Suprapubic skin (tissue), 4 donors: ENCODE measurements around the gene SLC15A4. TPM values are rescaled to one million over a fixed set of nuclear protein-coding genes. Genes with fewer than 3 reads are reported as not detected.
A peak's percentile ranks its signal among the peaks of the same experiment; 100 is the strongest.

Experiments used
- DNase-seq, 2 donors: peaks; one replicate each; pipeline ENCODE4 v3.0.0-alpha.2; 2019; ENCODE audit warnings: low spot score in 2 of 2
- H3K27ac ChIP-seq: fragments of 200-600 bp; sonication (generic); one replicate; pipeline ENCODE4 v1.5.1; 2019
- H3K27me3 ChIP-seq: fragments of 200-600 bp; sonication (generic); one replicate; pipeline ENCODE4 v1.5.1; 2019
- H3K36me3 ChIP-seq: fragments of 200-600 bp; sonication (generic); one replicate; pipeline ENCODE4 v1.5.1; 2019
- H3K4me1 ChIP-seq: fragments of 200-600 bp; sonication (generic); one replicate; pipeline ENCODE4 v1.5.1; 2019
- H3K4me3 ChIP-seq: fragments of 200-600 bp; sonication (generic); one replicate; pipeline ENCODE4 v1.5.1; 2019; ENCODE audit warnings: mild to moderate bottlenecking
- H3K9me3 ChIP-seq: fragments of 200-600 bp; sonication (generic); one replicate; pipeline ENCODE4 v1.5.1; 2019
- EP300 ChIP-seq: sonication (generic); formaldehyde crosslinking; IDR thresholded peaks from one replicate; pipeline ENCODE4 v1.6.1; 2017; ENCODE audit warnings: antibody characterized with exemption
- POLR2A ChIP-seq, 2 donors: fragments of 450-650 bp; IDR thresholded peaks; one replicate each; pipeline ENCODE4 v1.6.1; 2017; ENCODE audit warnings: antibody characterized with exemption in 2 of 2, mild to moderate bottlenecking in 2 of 2, moderate library complexity in 2 of 2
- POLR2AphosphoS5 ChIP-seq, 3 donors: sonication (generic); formaldehyde crosslinking; IDR thresholded peaks; one replicate each; pipeline ENCODE4 v1.6.1; 2017; ENCODE audit warnings: antibody characterized with exemption in 3 of 3
- WGBS: methylation state at CpG from one replicate; pipeline ENCODE4 v1.1.5; 2018; 5-methylcytosine and 5-hydroxymethylcytosine counted together
- total RNA-seq, 4 donors: library from RNA; depleted of rRNA; stranded (reverse); fragments of >200 nt; gene quantifications; one replicate each; pipeline ENCODE4 v1.1.0, GENCODE V29; 2016
- TF ChIP-seq, protein P1 (sequence below), 2 donors: fragments of 200-600 bp in 1 of 2; fragments of 450-650 bp in 1 of 2; sonication (generic) in 1 of 2; IDR thresholded peaks; one replicate each; pipeline ENCODE4 v1.5.1; 2016 to 2019; ENCODE audit warnings: antibody characterized with exemption in 2 of 2, mild to moderate bottlenecking in 1 of 2, moderate library complexity in 1 of 2

SLC15A4 gene
- 10 to 100 TPM; 35.2 to 51.7 (median 45.6) TPM for total RNA-seq

DNA sequence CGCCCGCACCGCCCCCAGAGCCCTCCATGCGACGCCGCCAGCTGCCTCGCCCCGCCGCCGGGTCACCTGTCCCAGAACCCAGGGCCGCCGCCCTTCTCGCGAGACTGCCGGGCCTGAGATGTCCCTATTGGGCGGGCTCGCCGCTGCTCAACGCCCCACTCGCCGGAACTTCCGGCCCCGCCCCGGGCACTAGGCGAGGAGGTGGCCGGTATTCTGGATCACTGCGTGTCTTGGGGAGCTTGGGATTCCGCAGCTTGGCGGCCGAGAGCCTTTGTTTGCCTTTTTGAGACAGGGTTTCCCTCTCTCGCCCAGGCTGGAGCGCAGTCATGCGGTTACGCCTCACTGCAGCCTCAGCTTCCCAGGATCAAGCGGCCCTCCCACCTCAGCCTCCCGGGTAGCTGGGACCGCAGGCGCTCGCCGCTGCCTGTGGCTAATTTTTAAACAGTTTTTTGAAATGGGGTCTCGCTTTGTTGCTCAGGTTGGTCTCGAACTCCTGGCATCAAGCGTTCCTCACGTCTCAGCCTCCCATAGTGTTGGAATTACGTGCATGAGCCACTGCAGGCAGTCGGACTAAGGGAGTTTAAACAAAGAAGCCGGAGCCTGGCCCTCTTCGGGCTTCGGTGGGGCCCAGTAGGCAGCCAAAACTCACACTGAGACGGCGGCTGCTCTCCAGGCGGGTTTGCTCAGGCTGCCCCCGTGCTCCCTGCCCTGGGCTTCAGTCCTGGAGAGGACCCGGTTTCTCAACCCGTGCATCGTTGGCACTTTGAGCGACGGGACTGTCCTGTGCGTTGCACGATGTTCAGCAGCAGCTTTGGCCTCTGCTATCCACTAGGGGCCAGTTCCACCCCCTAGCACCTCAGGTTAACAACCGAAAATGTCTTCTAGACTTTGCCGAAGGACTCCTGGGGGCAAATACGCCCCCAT is at the start of gene SLC15A4:
Gene SLC15A4, minus strand, starts transcription at position 43 of the 924 bp plus-strand sequence. Its CDS starts 15 bp downstream, at position 28.
- Histone ChIP-seq H3K27me3 (no peaks in the 10 kb centered on the region), H3K9me3 (no peaks in the 10 kb centered on the region), H3K4me3 (peak within 1 kb of the TSS; percentile 72), H3K36me3 (no peaks in the 10 kb centered on the region), H3K4me1 (peaks cover 38% of the 10 kb centered on the region), H3K27ac (peak within 1 kb of the TSS; percentile 83)
- 19% methylated on average over 13 of the region's 63 CpGs for WGBS
- DNase-seq: peak; percentile 98
- TF ChIP-seq POLR2AphosphoS5 (IDR thresholded peaks at IDR 0.05) (peak in 2 of 3 donors; percentile 63 to 83), EP300 (no peak), POLR2A (IDR thresholded peaks at IDR 0.05) (peak; percentile 33 to 62)

DNA sequence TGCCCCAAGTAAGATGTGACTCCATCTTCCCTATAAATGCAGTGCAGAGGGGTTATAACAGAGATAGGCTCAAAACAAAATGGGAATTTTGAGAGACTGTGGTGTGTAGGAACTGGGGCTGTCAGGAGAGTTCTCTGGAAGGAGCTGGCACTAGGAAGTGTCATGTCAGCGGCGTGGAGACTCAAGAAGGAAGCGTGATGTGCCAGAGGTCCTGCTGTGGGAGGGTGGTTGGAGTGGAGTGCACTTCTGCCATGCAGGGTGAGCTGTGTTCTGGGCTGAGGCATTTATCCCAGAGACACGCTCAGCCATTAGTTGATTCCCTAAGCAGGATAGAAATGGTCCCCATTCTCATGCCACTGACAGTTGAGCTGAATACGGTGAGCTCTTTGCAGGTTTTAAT is 48.5 kb upstream of the SLC15A4 start:
- TF ChIP-seq POLR2AphosphoS5 (IDR thresholded peaks at IDR 0.05) (no peak), POLR2A (IDR thresholded peaks at IDR 0.05) (no peak), EP300 (no peak)
- TF ChIP-seq, protein P1, sequence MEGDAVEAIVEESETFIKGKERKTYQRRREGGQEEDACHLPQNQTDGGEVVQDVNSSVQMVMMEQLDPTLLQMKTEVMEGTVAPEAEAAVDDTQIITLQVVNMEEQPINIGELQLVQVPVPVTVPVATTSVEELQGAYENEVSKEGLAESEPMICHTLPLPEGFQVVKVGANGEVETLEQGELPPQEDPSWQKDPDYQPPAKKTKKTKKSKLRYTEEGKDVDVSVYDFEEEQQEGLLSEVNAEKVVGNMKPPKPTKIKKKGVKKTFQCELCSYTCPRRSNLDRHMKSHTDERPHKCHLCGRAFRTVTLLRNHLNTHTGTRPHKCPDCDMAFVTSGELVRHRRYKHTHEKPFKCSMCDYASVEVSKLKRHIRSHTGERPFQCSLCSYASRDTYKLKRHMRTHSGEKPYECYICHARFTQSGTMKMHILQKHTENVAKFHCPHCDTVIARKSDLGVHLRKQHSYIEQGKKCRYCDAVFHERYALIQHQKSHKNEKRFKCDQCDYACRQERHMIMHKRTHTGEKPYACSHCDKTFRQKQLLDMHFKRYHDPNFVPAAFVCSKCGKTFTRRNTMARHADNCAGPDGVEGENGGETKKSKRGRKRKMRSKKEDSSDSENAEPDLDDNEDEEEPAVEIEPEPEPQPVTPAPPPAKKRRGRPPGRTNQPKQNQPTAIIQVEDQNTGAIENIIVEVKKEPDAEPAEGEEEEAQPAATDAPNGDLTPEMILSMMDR (IDR thresholded peaks at IDR 0.05): no peak
- peak in 1 of 2 donors; percentile 50 for DNase-seq
- H3K36me3 ChIP-seq: no peaks in the 10 kb centered on the region

DNA sequence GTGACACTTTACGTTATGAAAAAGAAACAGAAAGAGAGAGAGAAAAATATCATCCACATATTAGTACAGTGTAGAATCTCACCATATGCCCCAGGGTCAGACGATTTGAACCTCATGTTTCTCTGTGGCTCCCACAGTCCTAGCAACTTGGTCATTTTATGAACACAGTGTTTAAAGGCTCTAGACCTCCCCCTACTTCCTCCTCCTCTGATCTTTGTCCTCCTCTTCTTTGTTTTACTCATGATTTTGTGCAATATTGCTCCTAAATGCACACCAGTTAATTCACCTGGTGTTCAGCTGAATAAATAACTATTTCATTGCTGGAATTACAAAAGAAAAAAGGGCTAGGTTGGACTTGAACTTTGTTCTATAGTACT is 47.7 kb upstream of the SLC15A4 start:
- WGBS: 85% methylated on average over 2 of the region's 2 CpGs
- no peak for DNase-seq
- no peaks in the 10 kb centered on the region for H3K9me3 ChIP-seq
- no peak overlapping the region for H3K4me3 ChIP-seq
- no peaks in the 10 kb centered on the region for H3K27me3 ChIP-seq
- TF ChIP-seq, protein P1 (IDR thresholded peaks at IDR 0.05): no peak
- TF ChIP-seq POLR2AphosphoS5 (IDR thresholded peaks at IDR 0.05) (no peak), EP300 (no peak), POLR2A (IDR thresholded peaks at IDR 0.05) (no peak)
- H3K4me1 ChIP-seq: no peaks in the 10 kb centered on the region
- no peak overlapping the region for H3K27ac ChIP-seq
- H3K36me3 ChIP-seq: no peaks in the 10 kb centered on the region

More for the DNA sequence above, 48.5 kb upstream of the SLC15A4 start:
- WGBS: 85% methylated on average over 5 of the region's 5 CpGs
- no peak overlapping the region for H3K27ac ChIP-seq
- no peak overlapping the region for H3K4me3 ChIP-seq
- no peaks in the 10 kb centered on the region for H3K4me1 ChIP-seq
- H3K27me3 ChIP-seq: no peaks in the 10 kb centered on the region
- H3K9me3 ChIP-seq: peaks cover 4% of the 10 kb centered on the region

DNA sequence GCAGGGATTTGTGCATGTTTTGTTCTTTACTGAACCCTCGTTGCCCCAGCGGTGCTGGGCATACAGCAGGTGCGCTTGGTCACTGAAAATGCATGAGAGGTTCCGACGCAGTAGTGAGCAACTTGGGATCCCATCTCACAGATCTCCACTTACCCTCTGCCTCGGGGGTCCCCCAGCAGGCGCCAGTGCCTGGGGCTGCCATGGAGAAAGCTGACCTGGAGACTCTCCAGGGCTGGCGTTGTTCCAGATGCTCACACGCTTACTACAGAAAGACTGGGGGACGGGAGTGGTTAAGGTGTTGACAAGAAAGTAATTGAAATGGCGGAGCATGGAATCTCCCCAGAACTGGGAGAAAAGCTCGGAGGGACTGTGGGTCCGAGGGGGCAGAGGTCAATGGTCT is 43.7 kb upstream of the SLC15A4 start:
- Histone ChIP-seq H3K27me3 (no peaks in the 10 kb centered on the region), H3K27ac (no peak overlapping the region), H3K4me3 (no peak overlapping the region), H3K4me1 (peaks cover 5% of the 10 kb centered on the region), H3K36me3 (no peaks in the 10 kb centered on the region), H3K9me3 (no peaks in the 10 kb centered on the region)
- 88% methylated on average over 13 of the region's 13 CpGs for WGBS
- DNase-seq: no peak
- TF ChIP-seq POLR2A (IDR thresholded peaks at IDR 0.05): no peak
- TF ChIP-seq, protein P1 (IDR thresholded peaks at IDR 0.05): no peak
- TF ChIP-seq EP300: no peak
- no peak for TF ChIP-seq POLR2AphosphoS5 (IDR thresholded peaks at IDR 0.05)

DNA sequence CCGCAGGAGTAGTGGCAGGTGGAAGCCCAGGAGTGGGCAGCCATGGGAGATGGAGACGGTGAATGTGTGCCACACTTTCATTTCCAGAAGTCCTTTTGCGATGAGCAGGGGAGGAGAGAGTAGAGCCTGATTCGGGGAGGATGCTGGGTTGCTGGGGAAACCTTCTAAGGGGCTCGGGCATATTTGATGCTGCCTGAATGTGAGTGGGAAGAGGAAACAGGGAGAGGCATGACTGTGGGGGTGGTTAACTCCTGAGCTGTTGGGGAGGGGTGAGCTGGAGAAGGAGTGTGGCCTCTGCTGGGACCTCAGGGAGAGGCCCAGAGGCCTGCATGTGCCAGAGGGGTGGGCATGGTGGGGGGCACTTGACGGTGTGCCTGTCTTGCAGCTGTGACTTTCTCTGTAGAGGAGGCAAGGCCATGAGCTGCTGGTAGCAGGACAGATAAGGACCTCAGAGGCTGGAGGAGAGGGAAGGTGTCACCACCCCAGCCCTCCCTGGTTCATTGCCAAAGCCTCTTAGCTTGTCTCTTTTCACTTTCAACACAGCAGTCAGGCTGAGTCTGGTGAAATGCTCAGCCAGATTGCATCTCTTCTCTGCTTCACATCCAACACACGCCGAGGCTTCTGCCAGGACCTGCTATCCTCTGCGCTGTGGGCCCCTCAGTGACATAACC is 40.9 kb upstream of the SLC15A4 start:
- no peaks in the 10 kb centered on the region for H3K36me3 ChIP-seq
- no peaks in the 10 kb centered on the region for H3K27me3 ChIP-seq
- TF ChIP-seq POLR2A (IDR thresholded peaks at IDR 0.05): no peak
- no peak for TF ChIP-seq EP300
- TF ChIP-seq, protein P1 (IDR thresholded peaks at IDR 0.05): no peak
- TF ChIP-seq POLR2AphosphoS5 (IDR thresholded peaks at IDR 0.05): no peak
- no peak overlapping the region for H3K27ac ChIP-seq
- H3K4me3 ChIP-seq: no peak overlapping the region
- no peaks in the 10 kb centered on the region for H3K9me3 ChIP-seq
- no peak for DNase-seq
- whole genome bisulfite sequencing: 68% methylated on average over 9 of the region's 9 CpGs
- peaks cover 5% of the 10 kb centered on the region for H3K4me1 ChIP-seq
